Stomach (tissue), 4 donors: Measurements from ENCODE around the gene COX7B2.

Experiments used
- EP300 ChIP-seq: sonication (generic); formaldehyde crosslinking; IDR thresholded peaks from one replicate; pipeline ENCODE4 v1.6.1; 2017; ENCODE audit warnings: antibody characterized with exemption
- POLR2A ChIP-seq, 4 donors: fragments of 450-650 bp; IDR thresholded peaks; one replicate each; pipeline ENCODE4 v1.6.1; 2016; ENCODE audit warnings: antibody characterized with exemption in 4 of 4, control low read depth in 2 of 4, mild to moderate bottlenecking in 1 of 4, moderate library complexity in 1 of 4
- POLR2AphosphoS5 ChIP-seq, 3 donors: sonication (generic); formaldehyde crosslinking; IDR thresholded peaks; one replicate each; pipeline ENCODE4 v1.6.1; 2016; ENCODE audit warnings: antibody characterized with exemption in 3 of 3

DNA sequence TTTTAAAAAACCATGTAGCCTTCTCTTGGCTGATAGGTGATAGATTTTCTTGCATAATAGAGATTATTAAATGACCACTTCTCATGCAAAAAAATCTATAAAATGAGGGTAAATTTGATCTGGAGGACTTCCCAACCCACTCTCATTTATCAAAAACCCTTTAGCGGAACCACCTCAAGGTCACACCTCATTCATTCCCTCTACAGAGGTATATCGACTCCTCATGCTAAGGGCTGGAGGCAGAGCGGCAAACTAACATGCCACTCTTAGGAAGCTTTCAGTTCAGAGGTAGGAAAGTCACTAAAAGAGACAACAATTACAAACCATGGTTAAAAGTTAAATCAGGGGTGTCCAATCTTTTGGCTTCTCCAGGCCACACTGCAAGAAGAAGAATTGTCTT, 90.0 kb downstream of the COX7B2 start:
- TF ChIP-seq EP300 (no peak), POLR2AphosphoS5 (IDR thresholded peaks at IDR 0.05) (no peak), POLR2A (IDR thresholded peaks at IDR 0.05) (no peak)
